Trophoblast cell (in vitro differentiated cells and primary cell): ENCODE results near the gene SLC6A18.

Source experiments
- DNase-seq, 2 donors: peaks; one replicate each; pipeline ENCODE4 v3.0.0-alpha.2; 2016
- H2AFZ ChIP-seq: 2 replicates; pipeline ENCODE4 v1.6.1; 2013; ENCODE audit warnings: low read length, moderate library complexity, mild to moderate bottlenecking; ENCODE audit not compliant: insufficient read depth, poor library complexity
- H2AK5ac ChIP-seq: 2 replicates; pipeline ENCODE4 v1.6.1; 2013; ENCODE audit warnings: mild to moderate bottlenecking, low read length
- H2BK120ac ChIP-seq: 2 replicates; pipeline ENCODE4 v1.6.1; 2013; ENCODE audit warnings: low read length, mild to moderate bottlenecking, moderate library complexity; ENCODE audit not compliant: insufficient read depth, poor library complexity
- H2BK12ac ChIP-seq: 2 replicates; pipeline ENCODE4 v1.6.1; 2013; ENCODE audit warnings: mild to moderate bottlenecking, low read length, moderate library complexity
- H2BK5ac ChIP-seq: 2 replicates; pipeline ENCODE4 v1.6.1; 2013; ENCODE audit warnings: low read length, low read depth, moderate library complexity, mild to moderate bottlenecking; ENCODE audit not compliant: poor library complexity
- H3K14ac ChIP-seq: 2 replicates; pipeline ENCODE4 v1.6.1; 2013; ENCODE audit warnings: mild to moderate bottlenecking, low read length
- H3K18ac ChIP-seq: 2 replicates; pipeline ENCODE4 v1.6.1; 2013; ENCODE audit warnings: mild to moderate bottlenecking, low read length
- H3K23ac ChIP-seq: 2 replicates; pipeline ENCODE4 v1.6.1; 2013; ENCODE audit warnings: low read length
- H3K27ac ChIP-seq: 2 replicates; pipeline ENCODE4 v1.5.1; 2013; ENCODE audit warnings: low read depth, mild to moderate bottlenecking, inconsistent platforms, low read length, moderate library complexity
- H3K27me3 ChIP-seq: 2 replicates; pipeline ENCODE4 v1.6.1; 2013; ENCODE audit warnings: inconsistent platforms, mild to moderate bottlenecking, low read length, moderate library complexity; ENCODE audit not compliant: insufficient read depth
- H3K36me3 ChIP-seq, 2 experiments: 1 replicate in 1 of 2; 2 replicates in 1 of 2; pipeline ENCODE4 v1.6.1; 2013; ENCODE audit warnings: low read length in 2 of 2, mild to moderate bottlenecking in 2 of 2, moderate library complexity in 1 of 2; ENCODE audit not compliant: insufficient read depth in 2 of 2, control insufficient read depth in 1 of 2
- H3K4ac ChIP-seq: 2 replicates; pipeline ENCODE4 v1.6.1; 2013; ENCODE audit warnings: low read depth, mild to moderate bottlenecking, low read length, moderate library complexity
- H3K4me1 ChIP-seq, 2 experiments: 1 replicate in 1 of 2; 2 replicates in 1 of 2; pipeline ENCODE4 v1.6.1; 2013; ENCODE audit warnings: low read length in 2 of 2, mild to moderate bottlenecking in 2 of 2, moderate library complexity in 1 of 2; ENCODE audit not compliant: insufficient read depth in 2 of 2, control insufficient read depth in 1 of 2
- H3K4me2 ChIP-seq: 2 replicates; pipeline ENCODE4 v1.6.1; 2013; ENCODE audit warnings: inconsistent platforms, mild to moderate bottlenecking, low read length, moderate library complexity
- H3K4me3 ChIP-seq: 2 replicates; pipeline ENCODE4 v1.5.1; 2013; ENCODE audit warnings: mild to moderate bottlenecking, low read depth, low read length, inconsistent platforms
- H3K79me1 ChIP-seq: one replicate; pipeline ENCODE4 v1.6.1; 2013; ENCODE audit warnings: low read length
- H3K79me2 ChIP-seq: 2 replicates; pipeline ENCODE4 v1.6.1; 2013; ENCODE audit warnings: low read length, mild to moderate bottlenecking; ENCODE audit not compliant: control insufficient read depth, insufficient read depth, poor library complexity
- H3K9ac ChIP-seq: 2 replicates; pipeline ENCODE4 v1.6.1; 2013; ENCODE audit warnings: mild to moderate bottlenecking, low read length
- H3K9me3 ChIP-seq: 2 replicates; pipeline ENCODE4 v1.6.1; 2013; ENCODE audit warnings: low read depth, mild to moderate bottlenecking, control low read depth, inconsistent platforms, low read length; ENCODE audit not compliant: insufficient read depth
- H4K12ac ChIP-seq: 2 replicates; pipeline ENCODE4 v1.6.1; 2013; ENCODE audit warnings: low read depth, mild to moderate bottlenecking, low read length, moderate library complexity
- H4K8ac ChIP-seq: 2 replicates; pipeline ENCODE4 v1.6.1; 2013; ENCODE audit warnings: low read depth, mild to moderate bottlenecking, low read length, moderate library complexity
- H4K91ac ChIP-seq: one replicate; pipeline ENCODE4 v1.6.1; 2013; ENCODE audit warnings: low read depth, mild to moderate bottlenecking, low read length, moderate library complexity
- WGBS: extraction: QIAGEN DNeasy Blood & Tissue Kit; methylation state at CpG from one replicate; pipeline ENCODE4 v1.1.7; 2013; ENCODE audit warnings: missing lambda C conversion rate; ENCODE audit not compliant: insufficient read length, insufficient coverage; ENCODE audit errors: extremely low coverage; 5-methylcytosine and 5-hydroxymethylcytosine counted together

The SLC6A18 gene

GRCh38 chr5:1208743-1209488 lies 16.3 kb upstream of the SLC6A18 start:
- WGBS = no CpG with 5 or more reads among the region's 24 CpGs
- Histone ChIP-seq H3K27ac (no peak overlapping the region), H4K12ac (no peak overlapping the region), H3K79me2 (no peaks in the 10 kb centered on the region), H3K4me1 (no peaks in the 10 kb centered on the region), H4K8ac (no peak overlapping the region), H3K79me1 (no peaks in the 10 kb centered on the region), H2BK5ac (no peak overlapping the region), H3K36me3 (no peaks in the 10 kb centered on the region), H4K91ac (no peak overlapping the region), H2BK120ac (no peak overlapping the region), H3K4me3 (no peak overlapping the region), H3K4ac (no peak overlapping the region), H2BK12ac (no peak overlapping the region), H3K18ac (no peak overlapping the region), H2AFZ (no peak overlapping the region), H3K9me3 (peaks cover 5% of the 10 kb centered on the region), H3K23ac (no peak overlapping the region), H3K27me3 (no peaks in the 10 kb centered on the region), H3K9ac (no peak overlapping the region), H3K4me2 (no peak overlapping the region), H2AK5ac (no peak overlapping the region), H3K14ac (no peak overlapping the region)
- DNase-seq = peak; percentile 13 to 33

- H4K91ac ChIP-seq = no peak overlapping the region
- H2AFZ ChIP-seq = no peak overlapping the region
- no peak overlapping the region for H2BK5ac ChIP-seq
- H2AK5ac ChIP-seq = no peak overlapping the region
- H3K9ac ChIP-seq = no peak overlapping the region
- WGBS = 92% methylated on average over 1 of the region's 2 CpGs
- no peak overlapping the region for H4K8ac ChIP-seq
- no peak overlapping the region for H3K4me3 ChIP-seq
- no peak overlapping the region for H3K14ac ChIP-seq
- H3K27me3 ChIP-seq = no peaks in the 10 kb centered on the region
- peaks cover 4% of the 10 kb centered on the region for H3K9me3 ChIP-seq
- no peak overlapping the region for H2BK12ac ChIP-seq
- H3K27ac ChIP-seq = no peak overlapping the region
- H3K18ac ChIP-seq = no peak overlapping the region
- H2BK120ac ChIP-seq = no peak overlapping the region
- no peaks in the 10 kb centered on the region for H3K36me3 ChIP-seq
- H3K23ac ChIP-seq = no peak overlapping the region
- H3K4me2 ChIP-seq = no peak overlapping the region
- no peaks in the 10 kb centered on the region for H3K79me1 ChIP-seq
- DNase-seq = no peak
- H3K4me1 ChIP-seq = no peaks in the 10 kb centered on the region
- no peak overlapping the region for H4K12ac ChIP-seq
- no peaks in the 10 kb centered on the region for H3K79me2 ChIP-seq
- H3K4ac ChIP-seq = no peak overlapping the region
These were observed 15.7 kb upstream of the SLC6A18 start for GRCh38 chr5:1209489-1209852.

GRCh38 chr5:1209896-1210776 lies 15.0 kb upstream of the SLC6A18 start:
- no peak overlapping the region for H3K9ac ChIP-seq
- peak; percentile 24 to 25 for DNase-seq
- H2AFZ ChIP-seq = no peak overlapping the region
- no peak overlapping the region for H3K18ac ChIP-seq
- H3K9me3 ChIP-seq = peaks cover 4% of the 10 kb centered on the region
- H4K8ac ChIP-seq = no peak overlapping the region
- WGBS = no CpG with 5 or more reads among the region's 21 CpGs
- no peak overlapping the region for H2BK120ac ChIP-seq
- H3K79me2 ChIP-seq = no peaks in the 10 kb centered on the region
- H2BK5ac ChIP-seq = no peak overlapping the region
- H3K14ac ChIP-seq = no peak overlapping the region
- H2AK5ac ChIP-seq = no peak overlapping the region
- H2BK12ac ChIP-seq = no peak overlapping the region
- H3K27me3 ChIP-seq = no peaks in the 10 kb centered on the region
- H3K23ac ChIP-seq = no peak overlapping the region
- no peak overlapping the region for H4K12ac ChIP-seq
- H3K79me1 ChIP-seq = no peaks in the 10 kb centered on the region
- no peak overlapping the region for H3K4me2 ChIP-seq
- no peaks in the 10 kb centered on the region for H3K4me1 ChIP-seq
- H3K27ac ChIP-seq = no peak overlapping the region
- no peak overlapping the region for H4K91ac ChIP-seq
- no peak overlapping the region for H3K4ac ChIP-seq
- no peaks in the 10 kb centered on the region for H3K36me3 ChIP-seq
- peak overlapping the region; percentile 1 for H3K4me3 ChIP-seq

GRCh38 chr5:1210832-1211251 lies 14.3 kb upstream of the SLC6A18 start:
- H2BK12ac ChIP-seq = no peak overlapping the region
- H3K9me3 ChIP-seq = peaks cover 10% of the 10 kb centered on the region
- H3K79me2 ChIP-seq = no peaks in the 10 kb centered on the region
- H3K9ac ChIP-seq = no peak overlapping the region
- H3K27me3 ChIP-seq = no peaks in the 10 kb centered on the region
- no peak overlapping the region for H3K4me3 ChIP-seq
- H3K14ac ChIP-seq = no peak overlapping the region
- H4K12ac ChIP-seq = no peak overlapping the region
- H3K18ac ChIP-seq = no peak overlapping the region
- no peak overlapping the region for H3K4me2 ChIP-seq
- no peak overlapping the region for H4K91ac ChIP-seq
- no peaks in the 10 kb centered on the region for H3K36me3 ChIP-seq
- H3K79me1 ChIP-seq = no peaks in the 10 kb centered on the region
- no peak overlapping the region for H3K4ac ChIP-seq
- H2AFZ ChIP-seq = no peak overlapping the region
- no CpG with 5 or more reads among the region's 21 CpGs for WGBS
- no peak overlapping the region for H4K8ac ChIP-seq
- no peak overlapping the region for H3K23ac ChIP-seq
- DNase-seq = no peak
- H3K27ac ChIP-seq = no peak overlapping the region
- H2BK5ac ChIP-seq = no peak overlapping the region
- H2BK120ac ChIP-seq = no peak overlapping the region
- no peaks in the 10 kb centered on the region for H3K4me1 ChIP-seq
- H2AK5ac ChIP-seq = no peak overlapping the region
